DOHH2 (cell line): ENCODE results near the gene CEBPZ.

ENCODE experiments used
- H3F3A ChIP-seq: fragments of 200-600 bp; sonication (generic), shearing (Covaris generic); 2 replicates; pipeline ENCODE4 v1.6.0; 2016; ENCODE audit warnings: antibody characterized with exemption, mild to moderate bottlenecking; ENCODE audit not compliant: control insufficient read depth, insufficient read depth
- H3K27ac ChIP-seq: fragments of 200-600 bp; sonication (generic); 2 replicates; pipeline ENCODE4 v1.5.1; 2014; ENCODE audit warnings: low read depth, mild to moderate bottlenecking, low read length, moderate library complexity
- H3K27me3 ChIP-seq: fragments of 200-600 bp; sonication (generic); 2 replicates; pipeline ENCODE4 v1.6.1; 2014; ENCODE audit warnings: mild to moderate bottlenecking, low read length, mixed read lengths; ENCODE audit not compliant: control insufficient read depth
- H3K36me3 ChIP-seq: fragments of 200-600 bp; sonication (generic); 2 replicates; pipeline ENCODE4 v1.6.1; 2014; ENCODE audit warnings: mild to moderate bottlenecking, low read length, moderate library complexity, mixed read lengths; ENCODE audit not compliant: control insufficient read depth
- H3K4me1 ChIP-seq: fragments of 200-600 bp; sonication (generic); 2 replicates; pipeline ENCODE4 v1.6.1; 2014; ENCODE audit warnings: mild to moderate bottlenecking, low read length, mixed read lengths; ENCODE audit not compliant: control insufficient read depth
- H3K4me2 ChIP-seq: fragments of 200-600 bp; sonication (generic); 2 replicates; pipeline ENCODE4 v1.6.0; 2014; ENCODE audit warnings: mild to moderate bottlenecking, low read length, moderate library complexity
- H3K4me3 ChIP-seq: fragments of 200-600 bp; sonication (generic); 2 replicates; pipeline ENCODE4 v1.5.1; 2014; ENCODE audit warnings: mild to moderate bottlenecking, low read length, mixed read lengths
- H3K79me2 ChIP-seq: fragments of 200-600 bp; sonication (generic); 2 replicates; pipeline ENCODE4 v1.6.1; 2014; ENCODE audit warnings: mild to moderate bottlenecking, low read length, mixed read lengths; ENCODE audit not compliant: control insufficient read depth
- H3K9me2 ChIP-seq: fragments of 200-600 bp; sonication (generic); replicated peaks from 2 replicates; pipeline ENCODE4 v1.6.1; 2014; ENCODE audit warnings: mild to moderate bottlenecking, low read length, mixed read lengths; ENCODE audit not compliant: control insufficient read depth
- H3K9me3 ChIP-seq: fragments of 200-600 bp; sonication (generic); 2 replicates; pipeline ENCODE4 v1.6.1; 2014; ENCODE audit warnings: antibody characterized with exemption, low read length, mixed read lengths; ENCODE audit not compliant: control insufficient read depth, insufficient read depth
- H4K20me1 ChIP-seq: fragments of 200-600 bp; sonication (generic); 2 replicates; pipeline ENCODE4 v1.6.0; 2014; ENCODE audit warnings: low read depth, mild to moderate bottlenecking, antibody characterized with exemption, low read length, moderate library complexity; ENCODE audit not compliant: control insufficient read depth, insufficient read depth
- CTCF ChIP-seq: fragments of 200-600 bp; sonication (generic); IDR thresholded peaks from one replicate; pipeline ENCODE4 v1.5.1; 2014; ENCODE audit warnings: antibody characterized with exemption, mild to moderate bottlenecking, low read depth, low read length; ENCODE audit not compliant: poor library complexity, severe bottlenecking
- EZH2phosphoT487 ChIP-seq: fragments of 200-600 bp; sonication (generic); IDR thresholded peaks from 2 replicates; pipeline ENCODE4 v1.6.1; 2017; ENCODE audit warnings: borderline replicate concordance, mild to moderate bottlenecking, antibody characterized with exemption, low read length, moderate library complexity, mixed read lengths

The CEBPZ gene

DNA sequence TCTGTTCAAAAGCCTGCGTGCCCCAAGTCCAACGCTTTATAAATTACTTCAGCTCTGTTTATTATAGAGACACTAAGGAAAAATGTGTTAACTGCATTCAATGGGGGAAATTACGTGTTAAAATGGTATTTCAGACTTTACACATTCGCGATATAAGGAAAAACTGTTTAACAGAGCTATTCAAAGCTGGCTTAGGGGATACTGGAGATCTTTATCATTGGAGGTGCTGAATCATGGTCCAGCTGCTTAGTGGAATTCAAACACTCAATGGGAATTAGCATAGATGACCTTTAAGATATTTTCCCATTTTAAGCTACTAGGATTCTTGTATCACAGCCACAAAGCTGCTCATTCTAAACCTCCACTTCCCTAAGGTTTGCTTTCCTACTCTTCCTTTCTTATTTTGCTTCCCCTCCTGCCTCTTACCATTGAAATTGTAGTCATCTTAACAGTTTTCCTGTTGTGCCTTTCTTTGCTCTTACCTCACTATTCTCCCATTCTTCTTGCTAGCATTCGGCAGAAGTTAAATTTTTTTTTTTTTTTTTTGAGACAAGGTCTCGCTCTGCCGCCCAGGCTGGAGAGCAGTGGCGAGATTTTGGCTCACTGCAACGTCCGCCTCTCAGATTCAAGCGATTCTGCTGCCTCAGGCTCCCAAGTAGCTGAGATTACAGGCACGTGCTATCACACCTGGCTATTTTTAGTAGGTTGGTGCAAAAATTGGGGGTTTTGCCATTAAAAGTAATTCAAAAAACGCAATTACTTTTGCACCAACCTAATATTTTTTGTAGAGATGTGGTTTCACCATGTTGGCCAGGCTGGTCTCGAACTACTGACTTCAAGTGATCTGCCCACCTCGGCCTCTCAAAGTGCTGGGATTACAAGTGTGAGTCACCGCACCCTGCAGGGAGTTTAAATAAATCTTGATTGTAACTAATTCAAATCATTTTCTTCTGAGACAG is 49.4 kb downstream of the CEBPZ start:
- TF ChIP-seq EZH2phosphoT487 (no peak), CTCF (no peak)
- H4K20me1 ChIP-seq, result no peaks in the 10 kb centered on the region
- no peak overlapping the region for H3K4me2 ChIP-seq
- no peak overlapping the region for H3K27ac ChIP-seq
- H3K9me3 ChIP-seq, result no peaks in the 10 kb centered on the region
- H3K36me3 ChIP-seq, result no peaks in the 10 kb centered on the region
- H3K4me3 ChIP-seq, result no peak overlapping the region
- H3K9me2 ChIP-seq, result no peaks in the 10 kb centered on the region
- no peaks in the 10 kb centered on the region for H3F3A ChIP-seq
- H3K27me3 ChIP-seq, result no peaks in the 10 kb centered on the region
- H3K4me1 ChIP-seq, result no peaks in the 10 kb centered on the region
- H3K79me2 ChIP-seq, result no peaks in the 10 kb centered on the region

GRCh38 chr2:37180640-37181039 is 50.8 kb downstream of the CEBPZ start:
- H3K27me3 ChIP-seq, result no peaks in the 10 kb centered on the region
- TF ChIP-seq EZH2phosphoT487 (no peak), CTCF (no peak)
- no peak overlapping the region for H3K4me2 ChIP-seq
- no peaks in the 10 kb centered on the region for H3K9me2 ChIP-seq
- H3F3A ChIP-seq, result no peaks in the 10 kb centered on the region
- H3K79me2 ChIP-seq, result no peaks in the 10 kb centered on the region
- H3K36me3 ChIP-seq, result no peaks in the 10 kb centered on the region
- no peak overlapping the region for H3K27ac ChIP-seq
- H4K20me1 ChIP-seq, result no peaks in the 10 kb centered on the region
- H3K9me3 ChIP-seq, result no peaks in the 10 kb centered on the region
- H3K4me1 ChIP-seq, result no peaks in the 10 kb centered on the region
- no peak overlapping the region for H3K4me3 ChIP-seq

GRCh38 chr2:37180006-37180639 is 51.3 kb downstream of the CEBPZ start:
- H3K4me2 ChIP-seq, result no peak overlapping the region
- no peak for TF ChIP-seq EZH2phosphoT487
- TF ChIP-seq CTCF, result peak; percentile 49
- H4K20me1 ChIP-seq, result no peaks in the 10 kb centered on the region
- H3K4me1 ChIP-seq, result no peaks in the 10 kb centered on the region
- no peaks in the 10 kb centered on the region for H3K27me3 ChIP-seq
- no peak overlapping the region for H3K27ac ChIP-seq
- H3K4me3 ChIP-seq, result no peak overlapping the region
- H3K36me3 ChIP-seq, result no peaks in the 10 kb centered on the region
- H3K79me2 ChIP-seq, result no peaks in the 10 kb centered on the region
- H3F3A ChIP-seq, result no peaks in the 10 kb centered on the region
- H3K9me2 ChIP-seq, result no peaks in the 10 kb centered on the region
- H3K9me3 ChIP-seq, result no peaks in the 10 kb centered on the region
